Measurements from ENCODE around the gene DUS2. TPM values are rescaled to one million over a fixed set of nuclear protein-coding genes. Genes with fewer than 3 reads are reported as not detected.

DUS2 gene
- total RNA-seq, 1 donor from 2014 or later, result 14.8 TPM

- H3K4me3 ChIP-seq (ENCODE audit: low read depth, low read length), result no peak overlapping the region
- DNase-seq (ENCODE audit: low read depth), result no peak
- no peak for TF ChIP-seq CTCF (IDR thresholded peaks at IDR 0.05; ENCODE audit: insufficient read depth, low read length, poor library complexity, severe bottlenecking)
- peaks cover 2% of the 10 kb centered on the region for H3K36me3 ChIP-seq (ENCODE audit: control insufficient read depth, insufficient read depth, low read length)
- H3K27me3 ChIP-seq (ENCODE audit: control insufficient read depth, insufficient read depth, low read length), result no peaks in the 10 kb centered on the region
Observed at GRCh38 chr16:68078701-68079375, 55.8 kb downstream of the DUS2 start.

- no peak for DNase-seq (ENCODE audit: low read depth)
- no peaks in the 10 kb centered on the region for H3K27me3 ChIP-seq (ENCODE audit: control insufficient read depth, insufficient read depth, low read length)
- peaks cover 2% of the 10 kb centered on the region for H3K36me3 ChIP-seq (ENCODE audit: control insufficient read depth, insufficient read depth, low read length)
- no peak overlapping the region for H3K4me3 ChIP-seq (ENCODE audit: low read depth, low read length)
- no peak for TF ChIP-seq CTCF (IDR thresholded peaks at IDR 0.05; ENCODE audit: insufficient read depth, low read length, poor library complexity, severe bottlenecking)
Observed at GRCh38 chr16:68079376-68079625, 56.2 kb downstream of the DUS2 start.

DNA sequence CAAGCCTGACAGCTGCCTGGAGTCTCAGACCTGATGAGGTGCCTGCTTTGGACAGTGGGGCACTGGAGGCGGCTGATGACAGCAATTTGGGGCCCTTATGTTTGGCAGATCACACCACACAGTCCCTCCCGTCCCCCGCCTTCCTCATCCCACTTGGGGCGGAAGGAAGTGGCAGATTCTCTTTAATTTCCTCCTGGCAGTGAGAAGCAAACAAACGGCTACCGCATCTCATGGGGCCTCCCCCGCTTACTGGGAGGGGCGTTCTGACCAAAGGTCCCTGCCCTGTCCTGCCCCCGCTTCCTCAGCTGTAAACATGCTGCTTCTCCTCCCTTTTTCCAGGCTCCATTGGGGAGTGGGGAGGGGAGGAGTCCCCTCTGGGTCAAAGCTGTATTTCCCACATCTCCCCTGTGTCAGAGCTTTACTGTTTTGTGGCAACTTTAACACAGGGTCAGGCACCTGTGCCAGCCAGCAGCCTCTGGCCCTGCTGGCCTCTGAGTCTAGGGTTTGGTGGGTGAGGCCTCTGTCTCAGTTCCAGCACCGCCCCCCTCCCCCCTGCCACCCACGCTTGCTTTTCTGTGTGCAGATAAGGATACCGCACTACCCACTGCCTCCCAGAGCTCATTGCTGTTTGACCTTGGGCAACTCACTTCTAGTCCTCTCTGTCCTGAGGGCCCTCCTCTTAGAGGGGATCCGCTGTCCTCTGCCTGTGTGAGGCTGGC lies 56.7 kb downstream of the DUS2 start:
- H3K36me3 ChIP-seq (ENCODE audit: control insufficient read depth, insufficient read depth, low read length), result peaks cover 2% of the 10 kb centered on the region
- no peak overlapping the region for H3K4me3 ChIP-seq (ENCODE audit: low read depth, low read length)
- no peak for DNase-seq (ENCODE audit: low read depth)
- TF ChIP-seq CTCF (IDR thresholded peaks at IDR 0.05; ENCODE audit: insufficient read depth, low read length, poor library complexity, severe bottlenecking), result no peak
- no peaks in the 10 kb centered on the region for H3K27me3 ChIP-seq (ENCODE audit: control insufficient read depth, insufficient read depth, low read length)

DNA sequence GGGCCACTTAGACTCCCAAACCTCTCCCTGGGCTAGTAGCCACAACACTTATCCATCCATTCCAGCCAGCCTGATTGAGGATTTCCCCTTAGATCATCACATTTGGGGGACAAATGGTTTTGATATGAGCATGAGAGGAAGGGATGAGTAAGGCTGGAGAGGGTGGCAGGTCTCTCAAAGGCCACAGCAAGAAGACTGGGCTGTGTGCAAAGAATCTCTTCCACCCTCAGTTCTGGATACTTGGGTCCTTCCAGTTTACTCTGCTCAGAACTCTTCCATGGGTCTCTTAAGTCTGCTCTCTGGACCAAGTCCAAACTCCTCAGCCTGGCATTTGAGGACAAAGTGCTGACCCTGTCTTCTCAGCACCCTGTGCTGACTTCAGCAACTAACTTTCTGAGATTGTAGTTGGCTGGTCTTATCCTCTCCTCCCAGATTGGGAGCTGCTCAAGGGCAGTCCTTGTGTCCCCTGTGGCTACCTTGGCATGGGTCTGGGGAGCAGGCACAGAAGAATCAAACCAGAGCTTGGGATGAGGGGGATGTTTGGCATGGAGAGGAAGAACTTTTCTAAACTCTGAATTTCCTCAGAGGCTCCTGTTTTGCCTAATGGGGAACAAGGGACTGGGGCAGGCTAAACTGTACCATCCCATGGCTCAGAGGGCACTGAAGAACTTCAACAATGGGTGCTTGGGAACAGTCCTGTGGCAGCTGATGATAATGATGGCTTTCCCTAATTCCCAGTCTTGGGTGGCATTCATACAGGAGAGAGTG lies 59.0 kb downstream of the DUS2 start:
- H3K4me3 ChIP-seq (ENCODE audit: low read depth, low read length), result no peak overlapping the region
- no peak for DNase-seq (ENCODE audit: low read depth)
- peaks cover 2% of the 10 kb centered on the region for H3K36me3 ChIP-seq (ENCODE audit: control insufficient read depth, insufficient read depth, low read length)
- TF ChIP-seq CTCF (IDR thresholded peaks at IDR 0.05; ENCODE audit: insufficient read depth, low read length, poor library complexity, severe bottlenecking), result no peak
- H3K27me3 ChIP-seq (ENCODE audit: control insufficient read depth, insufficient read depth, low read length), result no peaks in the 10 kb centered on the region

DNA sequence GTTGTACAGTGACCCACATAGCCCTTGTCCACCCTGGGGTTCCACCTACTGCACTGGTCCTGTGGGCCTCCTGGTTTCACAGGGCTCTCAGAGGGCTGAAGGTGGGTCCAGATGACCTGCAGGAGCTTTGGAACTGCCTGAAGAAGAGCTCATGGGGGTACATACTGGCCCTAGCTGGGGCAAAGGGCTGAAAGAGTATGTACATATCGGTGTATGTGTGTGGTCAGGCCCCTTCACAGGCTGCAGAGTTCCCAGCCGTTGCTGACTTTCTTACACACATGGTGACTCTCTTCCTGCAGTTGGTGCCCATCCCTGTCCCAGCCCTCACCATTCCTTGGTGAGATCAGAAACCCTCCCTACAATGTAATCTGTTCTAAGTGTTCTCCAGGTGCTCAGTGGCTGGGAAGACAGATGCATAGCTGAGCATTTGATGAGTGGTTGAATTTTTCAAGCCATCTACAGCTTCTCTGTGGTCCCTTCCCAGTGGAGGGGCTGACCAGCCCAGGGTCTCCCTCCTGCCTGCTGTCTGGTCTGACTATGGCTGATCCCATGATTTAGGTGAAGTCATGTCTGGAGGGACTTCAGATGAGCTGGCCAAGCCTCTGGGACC lies 59.6 kb downstream of the DUS2 start:
- Histone ChIP-seq H3K36me3 (ENCODE audit: control insufficient read depth, insufficient read depth, low read length) (peaks cover 2% of the 10 kb centered on the region), H3K27me3 (ENCODE audit: control insufficient read depth, insufficient read depth, low read length) (no peaks in the 10 kb centered on the region), H3K4me3 (ENCODE audit: low read depth, low read length) (no peak overlapping the region)
- DNase-seq (ENCODE audit: low read depth), result no peak
- no peak for TF ChIP-seq CTCF (IDR thresholded peaks at IDR 0.05; ENCODE audit: insufficient read depth, low read length, poor library complexity, severe bottlenecking)

All from kidney epithelial cell (primary cell).